ENCODE data around the gene USP26.

DNA sequence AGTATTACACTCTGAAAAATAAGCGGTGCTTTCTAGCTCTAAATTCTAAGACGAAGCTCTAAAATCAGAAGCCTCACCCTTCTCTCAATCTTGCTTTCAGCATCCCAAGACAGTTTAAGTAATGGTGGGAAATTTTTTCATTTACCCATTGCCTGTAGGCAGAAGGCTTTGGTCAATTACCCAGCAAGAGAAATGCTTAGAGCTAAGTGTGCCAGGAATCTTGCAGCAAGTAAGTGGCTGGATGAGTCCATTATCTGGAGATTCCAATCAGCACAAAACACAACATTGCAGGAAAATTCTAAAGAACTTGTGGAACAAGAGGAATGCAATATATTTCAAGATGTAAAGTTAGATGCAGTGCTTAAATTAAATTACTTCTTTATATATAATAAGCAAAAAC lies 28.4 kb downstream of the USP26 start:
- TF ChIP-seq EZH2phosphoT487 (IDR thresholded peaks at IDR 0.05; ENCODE audit: low read depth): no peak
- TF ChIP-seq, protein P1, sequence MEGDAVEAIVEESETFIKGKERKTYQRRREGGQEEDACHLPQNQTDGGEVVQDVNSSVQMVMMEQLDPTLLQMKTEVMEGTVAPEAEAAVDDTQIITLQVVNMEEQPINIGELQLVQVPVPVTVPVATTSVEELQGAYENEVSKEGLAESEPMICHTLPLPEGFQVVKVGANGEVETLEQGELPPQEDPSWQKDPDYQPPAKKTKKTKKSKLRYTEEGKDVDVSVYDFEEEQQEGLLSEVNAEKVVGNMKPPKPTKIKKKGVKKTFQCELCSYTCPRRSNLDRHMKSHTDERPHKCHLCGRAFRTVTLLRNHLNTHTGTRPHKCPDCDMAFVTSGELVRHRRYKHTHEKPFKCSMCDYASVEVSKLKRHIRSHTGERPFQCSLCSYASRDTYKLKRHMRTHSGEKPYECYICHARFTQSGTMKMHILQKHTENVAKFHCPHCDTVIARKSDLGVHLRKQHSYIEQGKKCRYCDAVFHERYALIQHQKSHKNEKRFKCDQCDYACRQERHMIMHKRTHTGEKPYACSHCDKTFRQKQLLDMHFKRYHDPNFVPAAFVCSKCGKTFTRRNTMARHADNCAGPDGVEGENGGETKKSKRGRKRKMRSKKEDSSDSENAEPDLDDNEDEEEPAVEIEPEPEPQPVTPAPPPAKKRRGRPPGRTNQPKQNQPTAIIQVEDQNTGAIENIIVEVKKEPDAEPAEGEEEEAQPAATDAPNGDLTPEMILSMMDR (IDR thresholded peaks at IDR 0.05; ENCODE audit: low read depth, low read length): no peak

Measured in OCI-LY3 (cell line).